Activated gamma-delta T cell treated with anti-CD3 and anti-CD28 coated beads, Interleukin-2, amount 50 U/mL, for 16 hours (primary cell): ENCODE data around the gene CPNE4.

Experiments used
- DNase-seq: peaks from one replicate; pipeline ENCODE4 v3.0.0-alpha.2; 2020; ENCODE audit warnings: low read depth

The CPNE4 gene

DNA sequence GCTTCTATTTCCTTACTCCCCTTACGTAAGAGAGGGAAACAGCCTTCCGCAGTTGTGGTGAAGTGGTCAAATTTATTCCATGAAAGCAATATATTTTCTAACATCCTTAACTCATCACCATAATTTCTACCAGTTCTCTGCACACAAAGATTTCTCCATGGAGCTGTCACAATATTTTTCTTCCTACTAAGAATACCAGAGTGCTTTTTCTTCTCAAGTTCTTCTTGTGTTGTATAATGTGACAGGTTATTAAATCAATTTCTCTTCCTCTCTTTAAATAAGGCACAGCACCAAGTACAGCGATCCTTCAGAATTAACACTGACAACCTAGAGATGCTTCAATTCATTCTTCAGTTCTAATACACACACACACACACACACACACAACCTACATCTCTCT lies 153.0 kb downstream of the CPNE4 start:
- no peak for DNase-seq

DNA sequence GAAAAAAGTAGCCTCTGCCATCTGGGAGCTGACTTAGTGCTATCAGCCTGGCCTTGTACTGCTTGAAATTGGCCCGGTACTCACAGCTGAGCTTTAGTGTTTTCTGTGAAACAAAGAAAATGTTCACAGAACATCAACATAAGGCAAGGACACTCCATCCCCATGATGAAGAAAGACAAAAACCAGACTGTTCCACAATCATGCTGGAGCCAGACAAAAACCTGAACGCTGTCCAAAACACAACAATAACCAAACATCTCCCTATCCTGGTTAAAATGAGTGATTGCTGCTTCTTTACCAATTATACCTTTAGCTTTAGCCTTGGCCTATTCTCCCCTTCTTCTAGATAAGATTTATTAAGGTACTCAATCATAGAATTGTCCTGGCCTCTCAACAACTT lies 153.9 kb downstream of the CPNE4 start:
- no peak for DNase-seq

DNA sequence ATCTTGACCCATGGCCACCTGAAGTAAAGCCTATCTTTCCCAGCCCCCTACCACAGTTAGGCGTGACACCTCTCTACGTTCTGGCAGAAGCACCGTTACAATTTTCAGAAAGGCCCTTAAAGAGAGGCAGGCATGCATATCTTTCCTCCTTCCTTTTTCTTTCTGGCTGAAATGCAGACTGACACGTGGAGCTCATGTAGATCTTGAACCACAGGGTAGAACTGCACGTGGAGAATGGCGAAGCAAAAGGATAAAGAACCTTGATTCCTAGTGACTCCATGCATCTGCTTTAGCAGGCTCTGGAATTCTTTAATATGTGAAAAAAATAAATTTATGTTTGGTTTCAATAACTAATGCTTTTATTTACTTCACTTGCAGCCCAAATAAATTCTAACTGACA lies 166.6 kb downstream of the CPNE4 start:
- no peak for DNase-seq

DNA sequence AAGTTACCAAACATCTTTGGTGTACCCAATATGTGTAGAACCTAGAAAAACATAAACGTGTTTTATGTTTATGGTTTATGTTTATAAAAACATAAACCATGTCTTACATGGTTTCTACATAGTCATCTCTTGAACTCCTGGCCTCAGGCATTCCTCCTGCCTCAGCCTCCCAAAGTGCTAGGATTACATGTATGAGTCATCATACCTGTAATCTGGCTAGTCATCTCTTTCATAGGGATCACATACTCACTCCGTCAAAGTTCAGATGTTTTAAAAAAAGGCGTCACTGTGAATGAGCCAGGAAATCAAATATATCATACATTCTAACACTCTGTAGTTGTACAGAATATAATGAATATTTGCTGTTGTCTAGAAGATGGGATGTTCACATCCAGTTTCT lies 178.6 kb downstream of the CPNE4 start:
- no peak for DNase-seq

DNA sequence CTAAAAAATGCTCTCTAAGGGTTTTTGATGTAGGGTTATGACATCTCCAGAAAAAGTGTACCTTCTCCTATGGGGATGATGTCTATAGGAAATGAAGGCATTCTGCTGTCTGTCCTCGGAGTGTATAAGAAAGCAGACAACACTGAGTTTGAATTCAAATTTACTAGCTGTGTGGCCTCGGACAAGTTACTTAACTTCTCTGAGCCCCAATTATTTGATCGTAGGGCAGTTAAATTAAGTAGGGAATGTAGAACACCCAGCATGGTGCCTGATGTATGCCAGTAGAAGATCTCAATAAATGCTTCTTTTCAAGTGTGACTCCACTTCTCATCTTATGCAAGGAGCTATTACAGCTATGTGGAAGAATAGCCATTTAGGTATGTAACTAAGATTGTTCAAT lies 184.6 kb downstream of the CPNE4 start:
- DNase-seq: no peak

DNA sequence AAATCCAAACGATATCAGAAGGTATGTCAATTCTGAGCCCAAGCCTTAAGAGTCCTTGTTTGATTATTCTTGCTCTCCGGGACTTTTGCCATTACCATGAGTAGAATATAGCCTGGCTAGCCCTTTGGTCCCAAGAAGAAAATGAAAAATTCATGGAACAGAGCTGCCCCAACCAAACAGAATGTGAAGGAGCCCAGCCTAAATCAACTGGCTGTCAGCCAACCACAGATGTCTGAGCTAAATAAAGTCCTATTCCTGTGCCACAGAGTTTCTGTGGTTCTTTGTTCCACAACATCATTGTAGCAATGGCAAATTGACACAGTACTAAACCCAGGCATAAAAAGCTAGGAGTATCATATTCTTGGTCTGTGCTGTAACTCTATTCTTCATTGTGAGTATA lies 185.2 kb downstream of the CPNE4 start:
- no peak for DNase-seq

DNA sequence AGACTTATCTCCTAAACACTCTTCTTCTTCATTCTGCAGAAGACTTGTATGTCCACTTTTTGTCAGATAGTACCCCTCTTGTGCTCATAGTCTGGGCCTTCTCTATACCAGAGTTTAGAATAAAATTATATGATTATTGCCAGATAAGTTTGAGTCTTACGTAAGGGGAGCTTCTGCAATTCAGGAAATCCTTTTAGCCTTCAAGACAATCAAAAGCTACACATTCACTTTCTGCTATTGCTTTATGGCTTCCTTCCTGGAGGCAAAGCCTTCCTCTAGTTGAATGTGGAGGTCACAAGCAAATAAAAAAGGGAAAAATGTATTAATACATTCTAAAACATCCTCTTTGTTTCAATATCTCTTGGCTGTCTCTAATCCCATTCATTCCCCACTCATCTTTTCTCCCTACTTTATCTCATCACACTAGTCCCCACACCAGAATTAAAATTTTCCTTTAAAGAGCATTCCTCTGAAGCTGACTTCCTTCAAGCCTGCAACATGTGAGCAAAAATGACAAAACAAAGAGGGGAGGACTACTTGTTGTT lies 186.8 kb downstream of the CPNE4 start:
- DNase-seq: no peak

DNA sequence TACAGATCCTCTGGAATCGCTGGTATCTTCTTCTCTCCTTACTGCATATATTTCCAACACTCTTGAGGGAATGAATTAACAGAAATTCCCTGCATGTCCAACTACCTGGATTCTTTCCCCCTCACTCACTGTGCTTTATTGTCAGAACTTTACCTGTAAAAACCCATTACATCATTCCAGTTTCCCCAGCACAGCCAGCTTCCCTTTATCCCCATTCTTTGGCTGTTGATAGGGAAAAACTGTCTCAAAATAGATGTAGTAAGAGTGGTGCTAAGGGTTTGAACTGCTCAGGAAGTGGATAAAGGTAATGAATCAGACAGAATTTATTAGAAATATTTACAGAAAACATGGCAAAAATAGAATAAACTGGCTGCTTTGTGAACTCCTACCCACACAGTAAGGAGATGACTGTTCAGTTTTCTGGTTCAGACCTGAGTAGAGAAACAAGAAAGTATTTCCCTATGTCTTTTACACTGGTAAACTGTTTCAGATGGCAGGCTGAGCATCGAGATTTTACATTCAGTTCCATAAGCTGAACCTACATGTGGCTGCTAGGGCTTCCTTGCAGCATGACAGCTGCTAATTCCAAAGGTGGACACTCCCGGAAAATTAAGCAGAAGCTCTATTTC lies 188.4 kb downstream of the CPNE4 start:
- DNase-seq: no peak

DNA sequence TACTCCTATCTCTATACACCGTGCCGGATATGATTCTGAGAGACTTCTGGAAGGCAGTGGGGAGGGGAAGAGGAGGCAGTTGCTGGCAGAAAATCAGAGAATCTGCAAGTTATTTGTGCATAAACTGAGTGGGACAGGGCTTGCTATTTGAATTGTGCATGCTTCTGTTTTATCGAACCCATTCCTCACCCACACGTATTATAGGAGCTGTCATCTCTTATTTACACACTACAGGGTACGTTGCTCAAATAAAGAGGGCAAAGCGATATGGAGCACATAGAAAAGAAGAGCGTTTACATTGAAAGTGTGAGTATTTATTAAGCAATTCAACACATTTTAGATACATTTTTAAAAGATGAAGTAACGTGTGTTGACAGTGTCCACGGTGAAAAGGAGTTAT lies 191.6 kb downstream of the CPNE4 start:
- DNase-seq: no peak

DNA sequence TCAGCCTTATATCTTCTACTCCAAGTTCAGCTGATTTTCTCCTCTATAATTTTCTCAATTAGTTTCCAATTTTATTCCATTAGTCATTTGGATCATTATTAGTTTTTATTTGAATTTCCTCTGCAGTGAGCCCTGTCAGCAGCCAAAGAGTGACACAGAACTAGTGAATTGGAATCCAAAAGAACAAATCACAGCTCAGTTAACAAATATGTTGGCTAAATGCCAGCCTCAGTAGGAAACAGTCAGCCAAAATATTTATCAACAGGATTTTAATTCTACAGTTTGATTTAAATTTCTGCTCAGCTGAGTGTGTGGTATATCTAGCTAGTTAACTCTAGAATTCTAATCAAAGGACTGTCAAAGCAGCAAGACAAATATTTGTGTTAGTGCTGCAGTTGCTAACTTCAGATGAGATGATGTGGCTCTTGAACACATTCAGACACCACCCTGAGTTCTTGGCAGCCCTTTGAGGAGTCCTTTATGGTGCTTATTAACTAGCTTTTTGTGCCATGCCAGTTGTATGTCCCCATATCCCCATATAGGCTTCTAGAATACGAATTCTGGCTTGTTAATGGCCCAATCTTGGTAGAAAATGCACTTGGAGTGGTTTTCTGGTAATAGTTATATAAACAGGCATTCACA lies 194.5 kb downstream of the CPNE4 start:
- DNase-seq: no peak

DNA sequence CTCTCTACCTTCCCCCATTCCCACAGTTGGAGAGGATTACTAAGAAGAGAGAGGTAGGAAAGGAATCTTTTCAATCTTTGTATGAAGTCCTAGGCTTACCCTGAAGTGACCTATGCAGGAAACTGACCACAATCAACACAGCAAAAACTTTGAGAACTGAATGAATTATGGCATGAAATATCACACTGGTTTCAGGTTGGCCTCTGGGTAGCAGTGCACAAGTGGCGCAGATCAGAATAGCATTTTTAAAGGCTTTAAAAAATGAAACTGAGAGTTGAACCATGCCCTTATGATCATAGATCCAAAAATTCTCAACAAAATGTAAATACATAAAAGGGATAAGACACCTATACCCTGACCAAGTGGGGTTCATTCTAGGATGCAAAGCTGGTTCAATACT lies 198.9 kb downstream of the CPNE4 start:
- DNase-seq: no peak

DNA sequence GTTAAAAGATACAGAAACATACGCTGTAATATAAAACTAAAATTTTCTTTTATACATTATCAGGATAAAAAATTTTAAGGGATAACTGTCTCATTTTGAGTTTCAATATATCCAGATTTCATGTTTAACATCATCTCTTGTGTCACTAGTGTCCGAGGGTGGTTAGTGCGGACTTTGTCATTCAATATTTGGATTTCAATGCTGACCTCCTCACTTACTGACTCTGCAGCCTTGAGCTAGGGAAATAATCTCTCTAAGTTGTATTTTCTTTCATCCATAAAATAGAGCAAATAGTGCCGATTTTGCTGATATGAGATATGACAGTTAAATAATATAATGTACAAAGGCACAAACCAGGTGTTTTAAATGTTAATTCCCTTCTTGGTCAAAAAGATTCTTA lies 203.2 kb downstream of the CPNE4 start:
- no peak for DNase-seq

DNA sequence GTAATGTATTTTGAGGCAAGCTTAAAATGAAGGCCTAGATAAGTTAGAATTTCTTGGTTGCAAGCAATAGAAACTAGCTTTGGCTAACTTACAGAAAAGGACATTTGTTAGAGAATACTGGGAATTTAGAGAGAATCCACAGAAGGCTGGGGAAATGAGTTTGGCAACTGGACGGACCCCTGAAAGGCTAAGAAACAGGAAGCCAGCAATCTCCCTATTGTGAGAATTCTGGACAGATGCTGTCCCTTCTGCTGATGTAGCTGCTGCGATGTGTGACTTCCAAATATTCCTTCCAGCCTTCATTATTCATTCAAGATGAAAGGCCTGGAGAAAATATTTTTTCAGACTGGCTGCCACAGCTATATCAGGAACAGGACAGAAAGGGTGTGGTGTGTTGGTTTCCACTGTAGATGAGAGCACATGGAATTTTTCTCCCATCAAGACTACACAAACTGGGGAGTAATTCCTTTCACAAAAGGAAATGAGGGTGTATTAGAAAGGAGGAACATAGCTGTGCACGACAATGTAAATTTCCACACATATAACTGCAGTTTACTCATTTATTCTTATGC lies 213.5 kb downstream of the CPNE4 start:
- DNase-seq: no peak

DNA sequence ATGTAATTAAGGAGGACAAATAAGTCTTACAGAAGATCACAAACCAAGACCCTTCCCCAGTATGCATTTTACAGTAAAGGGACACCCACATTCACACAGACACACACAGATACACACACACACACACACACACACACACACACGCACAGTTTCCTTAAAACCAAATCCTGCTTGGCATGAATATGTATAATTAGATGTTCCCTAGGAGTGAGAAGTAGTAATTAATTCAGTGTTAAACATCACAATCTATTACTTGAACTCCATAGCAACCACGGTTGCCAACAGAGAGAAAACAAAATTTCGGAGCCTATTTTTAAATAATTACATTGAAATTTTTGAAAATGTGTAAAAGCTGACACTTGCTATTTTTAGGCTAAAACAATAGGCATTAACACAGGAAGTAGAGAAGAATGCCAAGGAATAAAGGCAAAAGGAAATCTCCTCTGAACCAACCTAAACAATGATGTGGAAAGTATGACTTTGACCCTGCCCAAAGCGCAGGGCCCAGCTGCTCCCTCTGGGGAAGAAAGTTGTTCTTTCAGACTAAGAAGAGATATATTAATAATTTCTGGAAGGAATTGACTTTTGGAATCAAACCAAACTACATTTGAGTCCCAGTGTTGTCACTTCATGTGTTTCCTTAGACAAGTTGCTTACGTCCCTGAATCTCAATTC lies 215.3 kb downstream of the CPNE4 start:
- DNase-seq: no peak

DNA sequence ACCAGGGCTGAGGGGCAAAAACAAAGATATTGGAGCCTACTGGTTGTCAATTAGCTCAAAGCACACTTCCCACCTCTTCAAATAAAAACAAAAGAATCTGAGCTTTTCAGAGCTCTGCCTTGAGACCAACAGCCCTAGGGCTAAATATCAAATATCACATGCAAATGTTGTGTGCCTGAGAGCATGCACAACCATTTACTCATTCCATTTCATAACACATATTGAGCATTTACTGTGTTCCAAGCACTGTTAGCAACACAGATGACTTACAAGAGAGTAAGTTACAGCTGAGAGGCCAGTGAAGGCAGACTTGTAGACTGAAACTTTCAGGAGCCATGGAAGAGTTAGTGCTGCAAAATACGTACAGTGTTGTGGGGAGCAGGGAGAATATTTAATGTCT lies 222.4 kb downstream of the CPNE4 start:
- no peak for DNase-seq

DNA sequence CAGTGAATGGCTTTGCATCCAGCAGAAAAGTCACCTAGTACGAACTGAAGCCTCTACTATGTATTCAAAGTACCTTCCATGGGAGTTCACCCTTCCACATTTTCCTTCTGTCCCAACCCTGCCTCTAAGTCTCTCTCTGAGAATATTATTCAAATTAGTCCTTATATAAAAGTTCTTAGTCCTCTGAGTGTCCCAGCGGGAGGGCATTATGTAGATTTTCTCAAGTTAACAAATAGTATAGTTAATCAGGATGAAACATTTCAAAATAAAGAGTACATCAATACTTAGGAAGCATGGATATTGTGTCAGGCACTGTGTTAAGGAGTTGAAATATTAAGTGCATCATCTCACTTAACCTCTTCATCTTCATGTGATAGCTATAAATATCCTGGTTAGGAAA lies 223.3 kb downstream of the CPNE4 start:
- no peak for DNase-seq

DNA sequence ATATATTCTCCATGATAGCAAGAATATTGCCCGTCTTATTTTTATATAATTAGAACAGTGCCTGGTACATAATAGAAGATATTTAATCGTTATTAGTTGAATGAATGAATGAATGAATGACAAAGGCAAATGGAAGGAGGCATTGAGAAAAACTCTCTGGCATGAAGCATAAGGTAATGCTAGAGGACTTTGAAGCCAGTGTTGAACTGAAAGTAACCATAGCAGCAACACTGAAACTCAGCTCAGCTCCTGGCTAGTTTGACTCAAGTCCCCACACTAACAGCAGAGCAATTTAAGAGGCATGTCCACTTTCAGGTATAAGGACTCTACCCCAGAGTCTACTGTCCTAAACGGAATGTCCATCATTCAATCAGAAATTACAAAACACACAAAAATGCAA lies 227.0 kb downstream of the CPNE4 start:
- no peak for DNase-seq

DNA sequence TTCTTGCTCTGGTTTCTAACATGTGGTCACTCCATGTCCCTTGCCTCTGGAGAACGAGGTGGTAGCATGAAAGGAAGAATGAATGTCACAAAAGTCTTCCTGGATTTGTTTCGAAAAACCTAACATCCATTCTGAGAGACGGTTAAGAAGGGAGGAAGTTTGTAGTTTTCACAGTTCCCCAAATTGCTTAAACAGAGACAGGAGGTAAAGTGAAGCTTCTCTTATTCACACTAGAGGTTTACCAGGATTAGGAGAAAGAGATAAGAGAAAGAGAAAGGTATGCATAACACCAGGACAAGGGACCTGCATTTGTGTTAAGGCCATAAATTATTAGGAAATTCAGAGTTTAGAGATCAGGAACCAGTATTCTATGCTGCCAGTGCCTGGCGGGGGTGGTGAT lies 228.1 kb downstream of the CPNE4 start:
- no peak for DNase-seq

DNA sequence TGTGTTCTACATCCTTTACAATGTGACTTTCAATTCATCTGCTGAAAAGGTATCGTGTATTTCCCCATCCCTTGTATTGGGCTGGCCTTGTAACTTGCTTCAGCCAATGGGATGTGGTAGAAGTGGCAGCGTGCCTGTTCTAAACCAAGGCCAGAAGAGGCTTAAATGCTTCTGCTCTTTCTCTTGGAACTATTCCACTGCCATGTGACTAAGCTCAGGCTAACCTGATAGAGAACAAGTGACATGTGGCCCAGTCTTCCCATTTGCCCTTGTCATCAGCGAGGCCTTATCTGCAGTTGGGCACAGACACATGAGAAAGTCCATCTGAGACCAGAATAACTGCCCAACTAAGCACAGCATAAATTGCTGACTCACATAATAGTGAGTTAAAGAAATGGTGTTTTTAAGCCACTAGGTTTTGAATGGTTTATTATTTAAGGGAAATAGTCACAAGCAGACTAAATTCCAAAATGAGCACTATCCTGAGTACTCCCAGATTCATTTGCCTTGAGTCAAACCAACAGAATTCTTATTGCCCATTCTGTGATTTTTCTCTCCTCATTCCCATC lies 230.2 kb downstream of the CPNE4 start:
- no peak for DNase-seq

DNA sequence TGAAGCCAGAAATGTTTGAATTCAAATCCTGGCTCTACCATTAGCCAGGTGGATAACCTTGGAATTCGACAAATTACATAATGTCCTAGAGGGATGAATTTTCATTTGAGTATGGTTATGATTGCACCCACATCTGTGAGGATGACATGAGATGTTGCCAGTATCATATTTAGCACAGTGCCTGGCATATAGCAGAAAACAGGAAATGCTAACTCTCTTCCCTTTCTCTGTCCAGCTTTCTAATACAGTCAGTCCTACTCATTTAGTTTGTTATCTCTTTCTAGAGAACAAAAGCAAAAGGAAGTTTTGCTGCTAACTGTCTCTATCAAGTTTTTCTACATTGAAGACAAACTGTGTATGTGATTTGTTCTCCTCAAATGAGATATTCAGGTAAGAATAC lies 231.7 kb downstream of the CPNE4 start:
- DNase-seq: no peak

DNA sequence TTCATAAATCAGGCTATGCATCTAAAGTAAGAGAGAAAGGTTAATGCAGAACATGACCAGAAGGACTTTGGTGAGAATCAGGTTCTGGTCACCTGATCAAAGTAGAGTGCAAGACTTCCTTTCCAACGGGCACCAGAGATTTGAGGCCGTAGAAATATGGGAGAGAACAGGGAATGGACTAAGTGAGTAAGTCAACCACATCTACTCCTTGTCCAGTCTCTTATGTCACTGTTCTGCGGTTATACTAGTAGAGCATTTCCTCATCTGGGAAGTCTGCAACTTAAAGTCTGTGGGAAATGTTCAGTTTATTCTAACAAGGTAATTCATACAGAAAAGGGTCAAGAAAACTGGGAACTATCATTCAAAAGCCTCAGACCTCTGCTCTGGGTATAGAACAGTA lies 232.8 kb downstream of the CPNE4 start:
- DNase-seq: no peak

DNA sequence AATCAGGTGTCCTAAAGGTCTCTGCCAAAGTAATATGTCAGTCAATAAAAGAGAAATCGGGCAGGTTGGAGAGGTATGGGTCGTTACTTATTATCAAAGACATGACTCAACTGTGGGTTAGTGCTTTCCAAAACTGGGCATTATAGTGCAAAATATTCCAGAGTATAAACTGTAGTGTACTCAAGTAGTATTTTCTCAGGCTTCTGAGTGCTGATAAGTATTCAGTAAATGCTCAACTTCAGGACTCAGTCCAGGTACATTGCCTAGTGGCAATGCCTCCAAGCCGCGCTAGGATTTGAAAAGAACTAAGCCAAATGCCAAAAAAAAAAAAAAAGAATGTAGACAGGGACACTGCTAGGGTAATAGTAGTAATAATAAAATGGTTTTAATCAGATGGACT lies 233.2 kb downstream of the CPNE4 start:
- no peak for DNase-seq

DNA sequence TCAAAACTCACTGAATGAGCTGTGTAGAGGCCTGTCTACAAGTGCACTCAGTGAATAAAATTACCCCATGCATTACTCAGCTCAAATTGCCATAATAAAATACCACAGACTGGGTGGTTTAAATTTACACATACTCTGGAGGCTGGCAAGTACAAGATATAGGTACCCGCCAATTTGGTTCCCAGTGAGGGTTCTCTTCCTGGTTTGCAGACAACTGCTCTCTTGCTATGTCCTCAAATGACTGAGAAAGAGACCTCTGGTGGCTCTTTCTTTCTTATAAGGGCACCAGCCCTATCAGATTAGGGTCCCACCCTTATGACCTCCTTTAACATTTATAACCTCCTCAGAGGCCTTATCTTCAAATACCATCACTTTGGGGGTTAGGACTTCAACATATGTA lies 237.0 kb downstream of the CPNE4 start:
- no peak for DNase-seq
